ENCODE data around the gene RNF167.

Gene RNF167

DNA sequence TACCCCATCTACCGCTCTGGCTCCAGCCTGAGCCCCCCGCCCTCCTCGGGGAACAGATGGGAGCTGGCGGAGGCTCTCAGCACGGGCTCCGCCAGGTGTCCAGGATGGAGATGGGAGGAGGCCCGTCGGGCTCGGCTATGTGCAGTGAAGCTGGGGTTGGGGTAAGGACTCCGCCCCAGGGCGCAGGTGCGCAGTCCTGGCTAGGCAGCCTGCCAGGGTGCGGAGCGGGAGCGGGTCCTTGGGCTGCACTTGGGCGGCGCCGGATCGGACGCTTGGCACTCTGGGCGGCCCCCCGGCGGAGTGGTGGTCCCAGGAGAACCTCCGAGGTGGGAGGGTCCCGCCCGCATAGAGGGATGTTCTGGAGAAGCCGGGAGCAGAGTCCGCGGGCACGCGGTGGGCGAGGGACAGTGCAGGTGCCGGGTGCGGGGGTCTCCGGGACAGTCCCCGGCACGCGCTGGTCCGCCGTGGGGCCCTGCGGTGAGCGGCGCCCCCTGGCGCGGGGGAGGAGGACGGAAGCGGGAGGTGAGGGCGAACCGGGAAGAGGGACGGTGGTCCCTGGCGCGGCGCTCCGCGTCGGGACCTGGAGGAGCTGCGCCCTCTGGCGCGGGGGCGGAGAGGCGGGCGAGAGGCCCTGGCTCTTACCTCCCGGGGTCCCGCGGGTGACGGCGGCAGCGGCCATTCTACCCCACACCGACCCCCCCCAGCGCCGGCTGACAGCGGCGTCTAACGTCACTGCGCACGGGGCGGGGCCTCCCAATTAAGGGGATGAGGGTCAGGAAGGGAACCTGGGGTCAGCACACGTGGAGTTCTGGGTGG, 47.1 kb downstream of the RNF167 start, which contains the start of gene CAMTA2:
CAMTA2 (minus strand) TSS at position 725 of the 816 bp plus-strand sequence. CDS start 1,453 bp downstream, outside the sequence.
- DNase-seq: peak; percentile 82

DNA sequence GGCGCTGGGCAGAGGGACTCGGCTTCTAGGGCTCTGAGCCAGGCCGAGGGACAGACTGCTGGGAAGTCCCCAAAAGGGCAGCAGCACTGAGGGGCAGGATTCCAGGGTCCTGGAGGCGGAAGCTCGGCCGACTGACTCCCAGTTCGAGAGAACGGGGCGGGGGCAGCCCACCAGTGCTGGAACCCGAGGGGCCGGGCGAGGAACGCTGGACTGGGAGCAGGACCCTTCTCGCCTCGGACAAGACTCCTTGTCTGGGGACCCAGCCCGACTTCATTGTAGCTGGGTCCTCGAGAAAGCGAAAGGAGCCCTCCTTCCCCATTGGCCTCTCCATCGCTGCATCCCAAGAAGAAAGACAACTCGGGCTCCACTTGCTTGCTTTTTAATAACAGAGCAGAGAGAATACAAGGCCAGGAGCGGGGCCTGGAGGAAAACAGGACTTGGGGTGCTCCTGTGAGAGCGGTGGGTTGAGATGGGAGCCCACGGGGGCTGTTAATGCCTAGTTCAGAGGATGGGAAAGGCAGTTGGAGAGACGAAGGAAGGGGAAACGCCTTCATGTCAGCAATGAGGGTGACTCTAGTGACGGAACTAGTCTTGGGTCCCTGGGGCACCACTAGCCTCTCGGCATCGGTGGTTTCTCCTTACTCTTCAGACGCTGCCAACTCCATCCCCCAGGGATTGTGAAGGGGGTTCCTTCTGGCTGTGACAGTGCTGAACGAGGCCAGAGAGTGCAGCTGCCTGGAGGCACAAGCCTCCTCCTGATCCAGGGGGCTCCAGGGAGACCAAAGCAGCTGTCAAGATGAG, 47.9 kb downstream of the RNF167 start:
- DNase-seq: peak; percentile 48

DNA sequence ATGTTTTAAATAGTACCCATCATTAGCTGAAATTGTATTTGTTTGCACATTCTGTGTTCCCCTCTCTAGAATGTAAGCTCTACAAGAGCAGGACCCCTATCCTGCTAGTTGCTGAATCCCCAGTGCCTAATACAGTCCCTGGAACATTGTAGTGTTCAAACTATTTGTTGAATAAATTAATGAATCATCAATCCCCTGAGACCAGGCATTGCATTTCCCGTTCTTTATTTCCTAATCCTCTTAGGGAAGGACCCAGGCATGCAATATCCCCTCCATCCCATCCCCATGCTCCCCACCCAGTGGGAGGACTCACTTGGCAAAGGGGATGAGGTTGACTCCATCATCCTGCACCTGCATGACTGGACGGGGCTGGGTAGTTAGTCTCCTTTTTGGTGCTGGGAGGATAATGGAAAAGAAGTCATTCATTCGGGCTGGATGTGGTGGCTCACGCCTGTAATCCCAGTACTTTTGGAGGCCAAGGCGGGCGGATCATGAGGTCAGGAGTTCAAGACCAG, 54.1 kb downstream of the RNF167 start:
- DNase-seq: no peak
